Measurements from ENCODE around the gene GTF2E1. TPM values are rescaled to one million over a fixed set of nuclear protein-coding genes. Genes with fewer than 3 reads are reported as not detected.
"Not testable (repeated sequence)": the region's sequence is repeated elsewhere in the genome, so short reads cannot be mapped to it uniquely, and the experiment has no call there.

The GTF2E1 gene
- total and polyA plus RNA-seq, 2 of the 4 experiments (the other 2 are of a cell fraction) = 8.2 to 18.5 TPM

DNA sequence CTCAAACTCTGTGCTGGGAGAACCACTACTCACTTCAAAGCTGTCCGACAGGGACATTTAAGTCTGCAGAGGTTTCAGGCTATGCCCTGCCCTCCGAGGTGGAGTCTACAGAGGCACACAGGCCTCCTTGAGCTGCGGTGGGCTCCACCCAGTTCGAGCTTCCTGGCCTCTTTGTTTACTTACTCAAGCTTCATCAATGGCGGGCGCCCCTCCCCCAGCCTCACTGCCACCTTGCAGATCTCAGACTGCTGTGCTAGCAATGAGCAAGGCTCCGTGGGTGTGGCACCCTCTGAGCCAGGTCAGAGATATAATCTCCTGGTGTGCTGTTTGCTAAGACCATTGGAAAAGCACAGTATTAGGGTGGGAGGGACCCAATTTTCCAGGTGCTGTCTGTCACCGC, 4.5 kb upstream of the GTF2E1 start:
- BruUV-seq (replicated peaks); dilution Hi-C loops (cut with HindIII; ENCODE audit: low sequenced_read_pairs, unreplicated experiment); H3K9ac ChIP-seq (ENCODE audit: low read depth, low read length); CTCF ChIA-PET; DNase-seq; ATAC-seq (ENCODE audit: low read depth); H3K4me1 ChIP-seq (ENCODE audit: control insufficient read depth, insufficient read depth, low read length); H2BK15ac ChIP-seq (ENCODE audit: low read depth, low read length); H3K23ac ChIP-seq (ENCODE audit: low read depth, low read length); H3K36me3 ChIP-seq (ENCODE audit: control insufficient read depth, insufficient read depth, low read length); H2BK120ac ChIP-seq (ENCODE audit: low read depth, low read length); H4K20me1 ChIP-seq (ENCODE audit: insufficient read depth, low read length); H2BK5ac ChIP-seq (ENCODE audit: low read depth, low read length, poor library complexity, severe bottlenecking); H3K18ac ChIP-seq (ENCODE audit: low read depth, low read length); H2AK5ac ChIP-seq (ENCODE audit: low read depth, low read length); H3K4me3 ChIP-seq (ENCODE audit: insufficient read depth, low read depth, low read length); H3K56ac ChIP-seq (ENCODE audit: extremely low read depth, insufficient read depth, low read length); H3K9me1 ChIP-seq (ENCODE audit: insufficient read depth, low read length); H4K91ac ChIP-seq (ENCODE audit: insufficient read depth, low read depth, low read length); H3K4me2 ChIP-seq (ENCODE audit: low read depth, low read length); H3K9me3 ChIP-seq (ENCODE audit: control insufficient read depth, insufficient read depth, low read length); in situ Hi-C loops (cut with MboI; ENCODE audit: low sequenced_read_pairs); H2BK20ac ChIP-seq (ENCODE audit: low read depth, low read length); H4K8ac ChIP-seq (ENCODE audit: low read depth in 2 of 2, low read length in 2 of 2); H3K27ac ChIP-seq (ENCODE audit: insufficient read depth, low read length); H3K27me3 ChIP-seq (ENCODE audit: control insufficient read depth, insufficient read depth, low read length); H3K14ac ChIP-seq (replicated peaks; ENCODE audit: low read depth, low read length); H2AK9ac ChIP-seq (replicated peaks; ENCODE audit: low read depth, low read length, poor library complexity); H2AFZ ChIP-seq (replicated peaks; ENCODE audit: low read length, poor library complexity); intact Hi-C loops (cut with micrococcal nuclease); H4K5ac ChIP-seq (ENCODE audit: low read depth, low read length); H3K4ac ChIP-seq (ENCODE audit: low read depth, low read length): not testable (repeated sequence)
- POLR2A ChIA-PET (ENCODE audit: unreplicated experiment) = interaction anchor here (0.6 kb wide), 1 partner anchor 21 kb away, joined by 4 read pairs; no protein-coding TSS in a partner anchor
- peaks cover 13 to 15% of the 10 kb centered on the region in 2 experiments for H3K79me1 ChIP-seq (ENCODE audit: low read depth in 1 of 2, low read length in 2 of 2)
- WGBS, 2 experiments (ENCODE audit: extremely low coverage in 2 of 2, insufficient read length in 1 of 2) = 97% methylated on average over 3 of the region's 8 CpGs; no CpG with 5 or more reads in 1 of the 2 experiments

Data from IMR-90 (cell line).